ENCODE results near the gene TUBB4A.

DNA sequence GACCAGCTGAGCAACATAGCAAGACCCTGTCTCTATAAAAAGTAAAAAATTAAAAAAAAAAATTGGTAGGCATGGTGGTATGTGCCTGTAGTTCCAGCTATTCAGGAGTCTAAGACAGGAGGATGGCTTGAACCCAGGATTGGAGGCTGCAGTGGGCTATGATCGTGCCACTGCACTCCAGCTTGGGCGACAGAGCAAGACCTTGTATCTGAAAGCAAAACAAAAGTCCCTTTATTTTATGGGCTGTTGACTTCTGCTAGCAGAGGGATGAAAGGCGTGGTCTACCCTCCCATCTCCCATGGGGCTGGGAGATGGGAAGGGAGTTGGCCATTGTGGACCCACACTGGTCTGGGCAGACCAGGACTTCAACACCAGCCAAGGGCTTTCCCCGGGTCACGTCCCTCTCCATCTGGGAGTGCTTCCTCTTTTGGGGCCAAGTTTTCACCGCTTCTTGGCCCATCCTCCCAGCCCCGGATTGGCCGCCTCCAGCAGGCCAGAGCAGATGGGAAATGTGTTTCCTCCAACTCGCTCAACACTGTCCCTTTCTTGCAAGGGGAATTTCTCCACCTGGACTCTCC lies 26.5 kb upstream of the TUBB4A start:
- TF ChIP-seq, protein P1, sequence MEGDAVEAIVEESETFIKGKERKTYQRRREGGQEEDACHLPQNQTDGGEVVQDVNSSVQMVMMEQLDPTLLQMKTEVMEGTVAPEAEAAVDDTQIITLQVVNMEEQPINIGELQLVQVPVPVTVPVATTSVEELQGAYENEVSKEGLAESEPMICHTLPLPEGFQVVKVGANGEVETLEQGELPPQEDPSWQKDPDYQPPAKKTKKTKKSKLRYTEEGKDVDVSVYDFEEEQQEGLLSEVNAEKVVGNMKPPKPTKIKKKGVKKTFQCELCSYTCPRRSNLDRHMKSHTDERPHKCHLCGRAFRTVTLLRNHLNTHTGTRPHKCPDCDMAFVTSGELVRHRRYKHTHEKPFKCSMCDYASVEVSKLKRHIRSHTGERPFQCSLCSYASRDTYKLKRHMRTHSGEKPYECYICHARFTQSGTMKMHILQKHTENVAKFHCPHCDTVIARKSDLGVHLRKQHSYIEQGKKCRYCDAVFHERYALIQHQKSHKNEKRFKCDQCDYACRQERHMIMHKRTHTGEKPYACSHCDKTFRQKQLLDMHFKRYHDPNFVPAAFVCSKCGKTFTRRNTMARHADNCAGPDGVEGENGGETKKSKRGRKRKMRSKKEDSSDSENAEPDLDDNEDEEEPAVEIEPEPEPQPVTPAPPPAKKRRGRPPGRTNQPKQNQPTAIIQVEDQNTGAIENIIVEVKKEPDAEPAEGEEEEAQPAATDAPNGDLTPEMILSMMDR (IDR thresholded peaks at IDR 0.05): no peak
- no peak for TF ChIP-seq POLR2A (IDR thresholded peaks at IDR 0.05)
